ENCODE measurements around the gene RAB15. TPM values are rescaled to one million over a fixed set of nuclear protein-coding genes. Genes with fewer than 3 reads are reported as not detected.

Gene RAB15
- total RNA-seq, 3 donors from 2014 or later, result 2.7 to 3.7 (median 3.5) TPM

- no peak overlapping the region for H3K4me3 Mint-ChIP-seq
- peaks cover 4% of the 10 kb centered on the region for H3K36me3 Mint-ChIP-seq (ENCODE audit: insufficient read depth)
- no peaks in the 10 kb centered on the region for H3K9me3 Mint-ChIP-seq
- peak; percentile 64 to 78 for ATAC-seq
- DNase-seq, result no peak
- peaks cover 33% of the 10 kb centered on the region for H3K4me1 Mint-ChIP-seq (ENCODE audit: low read depth)
- H3K27me3 Mint-ChIP-seq (ENCODE audit: low read depth), result no peaks in the 10 kb centered on the region
Observed at GRCh38 chr14:64998455-64998931, 26.4 kb upstream of the RAB15 start.

- Mint-ChIP-seq H3K27me3 (ENCODE audit: low read depth) (no peaks in the 10 kb centered on the region), H3K9me3 (no peaks in the 10 kb centered on the region), H3K36me3 (ENCODE audit: insufficient read depth) (peaks cover 3% of the 10 kb centered on the region), H3K4me3 (peak overlapping the region; percentile 46), H3K4me1 (ENCODE audit: low read depth) (peaks cover 29% of the 10 kb centered on the region)
- ATAC-seq (no peak), DNase-seq (no peak)
Observed at GRCh38 chr14:64997108-64997794, 25.1 kb upstream of the RAB15 start.

- Mint-ChIP-seq H3K36me3 (ENCODE audit: insufficient read depth) (peaks cover 3% of the 10 kb centered on the region), H3K4me1 (ENCODE audit: low read depth) (peaks cover 37% of the 10 kb centered on the region), H3K4me3 (no peak overlapping the region), H3K9me3 (no peaks in the 10 kb centered on the region), H3K27me3 (ENCODE audit: low read depth) (no peaks in the 10 kb centered on the region)
- no peak for DNase-seq
- ATAC-seq, result no peak
Observed at GRCh38 chr14:64995291-64995690, 23.2 kb upstream of the RAB15 start.

- peaks cover 4% of the 10 kb centered on the region for H3K36me3 Mint-ChIP-seq (ENCODE audit: insufficient read depth)
- H3K4me3 Mint-ChIP-seq, result no peak overlapping the region
- H3K4me1 Mint-ChIP-seq (ENCODE audit: low read depth), result peaks cover 44% of the 10 kb centered on the region
- DNase-seq (no peak), ATAC-seq (no peak)
- no peaks in the 10 kb centered on the region for H3K27me3 Mint-ChIP-seq (ENCODE audit: low read depth)
- H3K9me3 Mint-ChIP-seq, result no peaks in the 10 kb centered on the region
Observed at GRCh38 chr14:64994540-64994939, 22.4 kb upstream of the RAB15 start.

GRCh38 chr14:64993266-64993930 is 21.3 kb upstream of the RAB15 start:
- Mint-ChIP-seq H3K4me3 (no peak overlapping the region), H3K36me3 (ENCODE audit: insufficient read depth) (peaks cover 4% of the 10 kb centered on the region), H3K9me3 (no peaks in the 10 kb centered on the region), H3K4me1 (ENCODE audit: low read depth) (peaks cover 44% of the 10 kb centered on the region), H3K27me3 (ENCODE audit: low read depth) (no peaks in the 10 kb centered on the region)
- DNase-seq, result no peak
- ATAC-seq, result no peak

GRCh38 chr14:64992328-64992885 is 20.3 kb upstream of the RAB15 start:
- H3K4me1 Mint-ChIP-seq (ENCODE audit: low read depth), result peaks cover 37% of the 10 kb centered on the region
- no peak overlapping the region for H3K4me3 Mint-ChIP-seq
- no peak for ATAC-seq
- no peaks in the 10 kb centered on the region for H3K9me3 Mint-ChIP-seq
- no peak for DNase-seq
- H3K36me3 Mint-ChIP-seq (ENCODE audit: insufficient read depth), result peaks cover 4% of the 10 kb centered on the region
- H3K27me3 Mint-ChIP-seq (ENCODE audit: low read depth), result no peaks in the 10 kb centered on the region

- H3K9me3 Mint-ChIP-seq, result no peaks in the 10 kb centered on the region
- H3K4me3 Mint-ChIP-seq, result no peak overlapping the region
- no peaks in the 10 kb centered on the region for H3K27me3 Mint-ChIP-seq (ENCODE audit: low read depth)
- peaks cover 1% of the 10 kb centered on the region for H3K36me3 Mint-ChIP-seq (ENCODE audit: insufficient read depth)
- ATAC-seq (no peak), DNase-seq (no peak)
- peaks cover 40% of the 10 kb centered on the region for H3K4me1 Mint-ChIP-seq (ENCODE audit: low read depth)
Observed at GRCh38 chr14:64990939-64991338, 18.8 kb upstream of the RAB15 start.

GRCh38 chr14:64990296-64990695 is 18.2 kb upstream of the RAB15 start:
- DNase-seq (no peak), ATAC-seq (no peak)
- no peaks in the 10 kb centered on the region for H3K9me3 Mint-ChIP-seq

GRCh38 chr14:64987438-64987767 is 15.3 kb upstream of the RAB15 start:
- Mint-ChIP-seq H3K4me1 (ENCODE audit: low read depth) (peaks cover 40% of the 10 kb centered on the region), H3K27me3 (ENCODE audit: low read depth) (peaks cover 6% of the 10 kb centered on the region), H3K9me3 (no peaks in the 10 kb centered on the region), H3K4me3 (peak overlapping the region; percentile 89), H3K36me3 (ENCODE audit: insufficient read depth) (peaks cover 1% of the 10 kb centered on the region)
- no peak for DNase-seq
- ATAC-seq, result no peak

More at GRCh38 chr14:64990296-64990695, 18.2 kb upstream of the RAB15 start:
- H3K4me1 Mint-ChIP-seq (ENCODE audit: low read depth), result peaks cover 41% of the 10 kb centered on the region
- H3K27me3 Mint-ChIP-seq (ENCODE audit: low read depth), result no peaks in the 10 kb centered on the region
- peaks cover 1% of the 10 kb centered on the region for H3K36me3 Mint-ChIP-seq (ENCODE audit: insufficient read depth)
- no peak overlapping the region for H3K4me3 Mint-ChIP-seq

- peak within 1 kb of the TSS; percentile 89 for H3K4me3 Mint-ChIP-seq
- H3K27me3 Mint-ChIP-seq (ENCODE audit: low read depth), result peaks cover 6% of the 10 kb centered on the region
- H3K9me3 Mint-ChIP-seq, result no peaks in the 10 kb centered on the region
- ATAC-seq (peak; percentile 99), DNase-seq (peak; percentile 83)
- peaks cover 1% of the 10 kb centered on the region for H3K36me3 Mint-ChIP-seq (ENCODE audit: insufficient read depth)
- peaks cover 37% of the 10 kb centered on the region for H3K4me1 Mint-ChIP-seq (ENCODE audit: low read depth)
Observed at GRCh38 chr14:64986648-64987437, 14.7 kb upstream of the RAB15 start, which contains the start of gene FNTB. TSS of gene FNTB (plus strand) at chr14:64986895. CDS start at chr14:64986954, 59 bp downstream.

- peak overlapping the region; percentile 71 for H3K4me3 Mint-ChIP-seq
- DNase-seq (peak; percentile 16), ATAC-seq (no peak)
- H3K36me3 Mint-ChIP-seq (ENCODE audit: insufficient read depth), result no peaks in the 10 kb centered on the region
- peaks cover 6% of the 10 kb centered on the region for H3K27me3 Mint-ChIP-seq (ENCODE audit: low read depth)
- peaks cover 14% of the 10 kb centered on the region for H3K4me1 Mint-ChIP-seq (ENCODE audit: low read depth)
- H3K9me3 Mint-ChIP-seq, result no peaks in the 10 kb centered on the region
Observed at GRCh38 chr14:64983439-64984310, 11.5 kb upstream of the RAB15 start.

GRCh38 chr14:64979336-64980074 is 7.4 kb upstream of the RAB15 start:
- no peak for ATAC-seq
- H3K4me1 Mint-ChIP-seq (ENCODE audit: low read depth), result peaks cover 5% of the 10 kb centered on the region
- peaks cover 6% of the 10 kb centered on the region for H3K27me3 Mint-ChIP-seq (ENCODE audit: low read depth)
- H3K36me3 Mint-ChIP-seq (ENCODE audit: insufficient read depth), result no peaks in the 10 kb centered on the region
- no peak overlapping the region for H3K4me3 Mint-ChIP-seq
- DNase-seq, result no peak
- H3K9me3 Mint-ChIP-seq, result no peaks in the 10 kb centered on the region

- no peaks in the 10 kb centered on the region for H3K9me3 Mint-ChIP-seq
- no peak overlapping the region for H3K4me3 Mint-ChIP-seq
- no peaks in the 10 kb centered on the region for H3K27me3 Mint-ChIP-seq (ENCODE audit: low read depth)
- DNase-seq (no peak), ATAC-seq (no peak)
- H3K36me3 Mint-ChIP-seq (ENCODE audit: insufficient read depth), result no peaks in the 10 kb centered on the region
- H3K4me1 Mint-ChIP-seq (ENCODE audit: low read depth), result peaks cover 5% of the 10 kb centered on the region
Observed at GRCh38 chr14:64974563-64974962, 2.4 kb upstream of the RAB15 start.

Measured in activated T-cell treated with anti-CD3 and anti-CD28 coated beads, Interleukin-2, amount 50 U/mL, for 4 hours (primary cell).